ENCODE data around the gene TCP11L1.

- TF ChIP-seq POLR2A (IDR thresholded peaks at IDR 0.05; ENCODE audit: low read depth) (no peak), CTCF (IDR thresholded peaks at IDR 0.05) (no peak)
Observed at GRCh38 chr11:32990481-32990880, 48.9 kb upstream of the TCP11L1 start.
